ENCODE measurements around the gene AP4E1. TPM values are rescaled to one million over a fixed set of nuclear protein-coding genes. Genes with fewer than 3 reads are reported as not detected.

The AP4E1 gene
- polyA plus RNA-seq, 1 donor from 2014 or later = 8.6 TPM

GRCh38 chr15:51038162-51038973 is 129.9 kb downstream of the AP4E1 start:
- Histone ChIP-seq H3K27ac (ENCODE audit: low read length) (no peak overlapping the region), H3K9ac (ENCODE audit: low read length) (no peak overlapping the region), H3K27me3 (ENCODE audit: insufficient read depth, low read depth, low read length) (no peaks in the 10 kb centered on the region), H3K36me3 (ENCODE audit: insufficient read depth, low read length) (no peaks in the 10 kb centered on the region), H3K9me3 (ENCODE audit: low read length) (no peaks in the 10 kb centered on the region), H3K4me2 (ENCODE audit: low read length) (no peak overlapping the region), H3F3A (ENCODE audit: insufficient read depth, low read length, poor library complexity, severe bottlenecking) (no peaks in the 10 kb centered on the region), H3K79me2 (replicated peaks; ENCODE audit: insufficient read depth, low read length) (no peaks in the 10 kb centered on the region), H4K20me1 (ENCODE audit: insufficient read depth) (no peaks in the 10 kb centered on the region), H3K4me3 (ENCODE audit: low read length) (no peak overlapping the region), H3K9me2 (ENCODE audit: insufficient read depth, low read length) (no peaks in the 10 kb centered on the region), H2AFZ (ENCODE audit: low read depth, low read length) (no peak overlapping the region)
- TF ChIP-seq EZH2 (IDR thresholded peaks at IDR 0.05; ENCODE audit: borderline replicate concordance, insufficient read depth, low read length, poor library complexity, severe bottlenecking) (no peak), RAD21 (conservative IDR thresholded peaks at IDR 0.05) (no peak), CTCF (IDR thresholded peaks at IDR 0.05; ENCODE audit: poor library complexity, severe bottlenecking) (no peak), POLR2AphosphoS5 (IDR thresholded peaks at IDR 0.05) (no peak), SMC3 (conservative IDR thresholded peaks at IDR 0.05; ENCODE audit: poor library complexity) (no peak), REST (IDR thresholded peaks at IDR 0.05; ENCODE audit: borderline replicate concordance) (no peak), MXI1 (conservative IDR thresholded peaks at IDR 0.05; ENCODE audit: poor library complexity, severe bottlenecking) (no peak)

GRCh38 chr15:51038974-51039319 is 130.5 kb downstream of the AP4E1 start:
- H4K20me1 ChIP-seq (ENCODE audit: insufficient read depth) = no peaks in the 10 kb centered on the region
- no peak overlapping the region for H3K4me2 ChIP-seq (ENCODE audit: low read length)
- no peaks in the 10 kb centered on the region for H3K36me3 ChIP-seq (ENCODE audit: insufficient read depth, low read length)
- H3K9ac ChIP-seq (ENCODE audit: low read length) = no peak overlapping the region
- H3K9me2 ChIP-seq (ENCODE audit: insufficient read depth, low read length) = no peaks in the 10 kb centered on the region
- no peaks in the 10 kb centered on the region for H3K27me3 ChIP-seq (ENCODE audit: insufficient read depth, low read depth, low read length)
- no peak overlapping the region for H3K27ac ChIP-seq (ENCODE audit: low read length)
- H2AFZ ChIP-seq (ENCODE audit: low read depth, low read length) = no peak overlapping the region
- no peaks in the 10 kb centered on the region for H3F3A ChIP-seq (ENCODE audit: insufficient read depth, low read length, poor library complexity, severe bottlenecking)
- H3K79me2 ChIP-seq (replicated peaks; ENCODE audit: insufficient read depth, low read length) = no peaks in the 10 kb centered on the region
- TF ChIP-seq RAD21 (conservative IDR thresholded peaks at IDR 0.05) = no peak
- no peak for TF ChIP-seq CTCF (IDR thresholded peaks at IDR 0.05; ENCODE audit: poor library complexity, severe bottlenecking)
- no peak for TF ChIP-seq EZH2 (IDR thresholded peaks at IDR 0.05; ENCODE audit: borderline replicate concordance, insufficient read depth, low read length, poor library complexity, severe bottlenecking)
- TF ChIP-seq POLR2AphosphoS5 (IDR thresholded peaks at IDR 0.05) = no peak
- TF ChIP-seq SMC3 (conservative IDR thresholded peaks at IDR 0.05; ENCODE audit: poor library complexity) = no peak
- TF ChIP-seq REST (IDR thresholded peaks at IDR 0.05; ENCODE audit: borderline replicate concordance) = no peak
- TF ChIP-seq MXI1 (conservative IDR thresholded peaks at IDR 0.05; ENCODE audit: poor library complexity, severe bottlenecking) = no peak
- no peak for TF ChIP-seq TAF1 (IDR thresholded peaks at IDR 0.05; ENCODE audit: low read depth)
- TF ChIP-seq EP300 (conservative IDR thresholded peaks at IDR 0.05; ENCODE audit: poor library complexity, severe bottlenecking) = no peak
- no peak overlapping the region for H3K4me3 ChIP-seq (ENCODE audit: low read length)
- H3K9me3 ChIP-seq (ENCODE audit: low read length) = no peaks in the 10 kb centered on the region
